HG03039 (cell line): ENCODE results near the gene TRERF1.

Source experiments
- ATAC-seq: cut with Tn5 transposase; IDR thresholded peaks from one replicate; pipeline ENCODE4 v1.9.1; 2021; ENCODE audit warnings: mild to moderate bottlenecking, moderate library complexity; ENCODE audit not compliant: unreplicated experiment

The TRERF1 gene

GRCh38 chr6:42315991-42316970, 135.4 kb downstream of the TRERF1 start:
- ATAC-seq, result no peak

GRCh38 chr6:42315259-42315990, 136.3 kb downstream of the TRERF1 start:
- no peak for ATAC-seq

GRCh38 chr6:42314571-42315258, 137.0 kb downstream of the TRERF1 start:
- ATAC-seq, result no peak

GRCh38 chr6:42313941-42314570, 137.7 kb downstream of the TRERF1 start:
- no peak for ATAC-seq

- no peak for ATAC-seq
These were observed 138.7 kb downstream of the TRERF1 start for GRCh38 chr6:42313038-42313437.

- ATAC-seq, result no peak
These were observed 144.6 kb downstream of the TRERF1 start for GRCh38 chr6:42307141-42307470.

GRCh38 chr6:42306439-42307140, 145.1 kb downstream of the TRERF1 start:
- ATAC-seq, result no peak

- ATAC-seq, result no peak
These were observed 147.5 kb downstream of the TRERF1 start for GRCh38 chr6:42304053-42304712.

- ATAC-seq, result no peak
These were observed 149.3 kb downstream of the TRERF1 start for GRCh38 chr6:42302411-42302810.

GRCh38 chr6:42301986-42302385, 149.7 kb downstream of the TRERF1 start:
- no peak for ATAC-seq

GRCh38 chr6:42300701-42301100, 151.0 kb downstream of the TRERF1 start:
- no peak for ATAC-seq

GRCh38 chr6:42300185-42300584, 151.5 kb downstream of the TRERF1 start:
- no peak for ATAC-seq

- ATAC-seq, result no peak
These were observed 154.1 kb downstream of the TRERF1 start for GRCh38 chr6:42297661-42298060.

- ATAC-seq, result no peak
These were observed 155.1 kb downstream of the TRERF1 start for GRCh38 chr6:42296614-42297013.

GRCh38 chr6:42295677-42296076, 156.0 kb downstream of the TRERF1 start:
- no peak for ATAC-seq

- no peak for ATAC-seq
These were observed 156.5 kb downstream of the TRERF1 start for GRCh38 chr6:42295181-42295580.

GRCh38 chr6:42294759-42295158, 157.0 kb downstream of the TRERF1 start:
- ATAC-seq, result no peak

GRCh38 chr6:42293386-42293977, 158.2 kb downstream of the TRERF1 start:
- no peak for ATAC-seq

GRCh38 chr6:42292004-42292740, 159.6 kb downstream of the TRERF1 start:
- no peak for ATAC-seq
